Stimulated activated CD4-positive, alpha-beta T cell treated with anti-CD3 and anti-CD28 coated beads, Interleukin-15, amount 100 ng/mL, for 48 hours (primary cell): ENCODE results near the gene NBL1.
"Not testable (repeated sequence)": the region's sequence is repeated elsewhere in the genome, so short reads cannot be mapped to it uniquely, and the experiment has no call there.

Source experiments
- DNase-seq, 2 donors: peaks; one replicate each; pipeline ENCODE4 v3.0.0-alpha.2; 2020; ENCODE audit warnings: low read depth in 2 of 2

Gene NBL1

DNA sequence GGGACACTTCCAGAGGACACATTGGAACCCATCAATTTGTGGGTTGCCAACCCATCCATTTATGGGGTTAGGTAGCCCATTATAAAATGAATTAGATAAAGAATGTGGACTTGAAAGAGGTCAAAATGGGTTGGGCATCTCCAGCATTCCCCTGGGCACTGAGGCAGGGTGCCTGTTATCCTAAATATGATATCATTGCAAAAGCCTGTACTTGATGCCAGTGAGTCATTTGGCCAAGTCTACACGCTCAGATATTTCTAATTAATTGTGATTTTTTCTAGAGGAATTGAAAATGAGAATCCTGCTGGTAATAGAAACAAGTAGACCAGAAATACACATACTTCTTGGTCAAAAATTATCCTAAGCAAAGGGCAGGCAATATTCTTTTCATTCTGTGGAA lies 21.9 kb upstream of the NBL1 start:
- no peak for DNase-seq

DNA sequence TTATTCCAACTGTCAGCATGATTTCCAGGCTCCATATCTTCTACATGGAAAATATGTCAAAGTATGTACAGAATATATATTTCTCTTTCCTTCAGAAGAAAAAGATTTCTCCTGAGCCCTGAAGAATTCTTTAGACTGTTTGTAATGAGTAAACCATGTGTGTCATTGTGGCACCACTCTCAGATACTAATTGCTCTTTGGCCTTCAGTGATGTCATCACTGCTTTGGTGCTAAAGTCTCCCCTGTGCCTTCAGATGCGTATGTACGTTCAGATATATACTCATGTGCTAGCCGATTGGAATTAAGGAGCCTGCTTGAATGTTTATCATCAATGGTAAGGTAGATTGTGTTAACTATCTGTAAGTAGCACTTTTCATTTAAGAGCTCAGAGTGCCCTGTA lies 20.6 kb upstream of the NBL1 start:
- no peak for DNase-seq

DNA sequence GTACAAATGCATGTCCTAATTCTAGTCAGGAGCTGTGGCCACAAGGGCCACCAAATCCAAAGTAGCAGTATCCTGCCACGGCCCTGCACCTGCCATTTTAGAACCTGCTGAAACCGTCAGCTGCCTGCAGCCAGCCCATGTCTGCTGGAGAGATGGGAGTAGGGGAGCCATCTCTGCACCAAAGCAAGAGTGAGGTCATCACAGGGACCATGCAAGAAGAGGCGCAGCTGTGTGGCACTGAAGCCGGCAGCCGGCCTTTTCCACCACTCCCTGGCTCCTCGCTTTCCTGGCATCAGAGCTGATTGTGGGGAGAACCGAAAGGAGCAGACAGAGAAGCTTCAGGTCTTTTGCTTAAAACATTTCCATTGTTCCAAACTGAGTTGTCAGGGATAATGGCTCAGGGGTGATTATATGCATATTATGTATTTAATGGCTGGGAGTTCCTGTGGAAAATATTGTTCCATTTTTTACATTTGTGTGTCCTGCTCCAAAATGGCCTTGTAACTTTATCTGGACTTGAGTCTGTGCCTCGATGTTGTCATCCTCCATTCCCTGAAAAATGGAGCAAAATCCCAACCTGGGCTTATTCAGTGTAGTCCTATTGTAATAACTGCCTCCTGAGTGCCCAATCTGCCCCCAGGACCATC lies 18.7 kb upstream of the NBL1 start:
- no peak for DNase-seq

DNA sequence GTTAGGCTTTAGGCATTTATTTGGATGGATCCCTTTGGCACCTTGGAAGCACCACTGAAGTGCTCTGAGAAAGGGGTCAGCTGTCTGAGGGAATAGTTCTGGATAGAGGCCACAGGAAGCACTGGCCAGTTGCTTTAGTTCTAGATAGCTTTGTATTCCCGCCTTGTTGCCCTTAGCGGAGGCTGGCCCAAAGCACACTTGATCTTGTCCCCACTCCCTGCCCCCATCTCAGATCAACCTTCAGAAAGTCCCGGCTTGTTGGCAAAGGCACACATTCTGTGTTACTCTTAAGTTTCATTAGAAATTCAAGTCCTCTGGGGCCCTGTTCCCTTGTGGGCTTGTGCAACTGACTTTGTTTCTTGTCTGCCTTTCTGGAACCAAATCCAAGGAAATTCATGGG lies 15.2 kb upstream of the NBL1 start:
- no peak for DNase-seq

DNA sequence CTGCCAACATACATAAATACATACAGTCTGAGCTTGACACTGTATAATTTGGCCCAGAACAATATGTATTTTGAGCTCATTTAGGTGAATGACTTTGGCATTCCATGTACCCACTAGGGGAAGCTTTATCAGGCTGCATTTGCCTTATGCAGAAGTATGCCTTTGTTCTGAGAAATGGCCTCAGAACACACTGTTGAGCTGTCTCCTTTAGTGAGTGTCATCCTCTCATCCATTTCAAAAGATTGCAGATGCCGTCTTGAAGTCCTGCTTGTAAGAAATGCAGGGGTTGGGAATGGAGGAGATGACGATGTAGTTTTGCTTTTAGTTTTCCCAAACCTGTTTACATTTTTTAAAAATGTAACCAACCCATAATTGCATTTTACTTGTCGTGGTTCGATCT lies 14.8 kb upstream of the NBL1 start:
- DNase-seq: no peak

DNA sequence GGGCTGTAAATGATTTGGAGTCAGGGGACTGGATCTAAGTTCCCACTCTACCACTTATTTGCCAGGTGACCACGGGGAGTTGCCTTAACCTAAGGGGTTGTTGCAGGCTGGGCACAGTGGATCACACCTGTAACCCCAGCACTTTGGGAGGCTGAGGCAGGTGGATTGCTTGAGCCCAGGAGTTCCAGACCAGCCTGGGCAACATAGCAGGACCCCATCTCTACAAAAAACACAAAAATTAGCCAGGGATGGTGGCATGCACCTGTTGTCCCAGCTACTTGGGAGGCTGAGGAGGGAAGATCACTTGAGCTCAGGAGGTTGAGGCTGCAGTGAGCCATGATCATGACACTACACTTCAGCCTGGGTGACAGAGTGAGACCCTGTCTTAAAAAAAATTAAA lies 13.9 kb upstream of the NBL1 start:
- DNase-seq: not testable (repeated sequence)

DNA sequence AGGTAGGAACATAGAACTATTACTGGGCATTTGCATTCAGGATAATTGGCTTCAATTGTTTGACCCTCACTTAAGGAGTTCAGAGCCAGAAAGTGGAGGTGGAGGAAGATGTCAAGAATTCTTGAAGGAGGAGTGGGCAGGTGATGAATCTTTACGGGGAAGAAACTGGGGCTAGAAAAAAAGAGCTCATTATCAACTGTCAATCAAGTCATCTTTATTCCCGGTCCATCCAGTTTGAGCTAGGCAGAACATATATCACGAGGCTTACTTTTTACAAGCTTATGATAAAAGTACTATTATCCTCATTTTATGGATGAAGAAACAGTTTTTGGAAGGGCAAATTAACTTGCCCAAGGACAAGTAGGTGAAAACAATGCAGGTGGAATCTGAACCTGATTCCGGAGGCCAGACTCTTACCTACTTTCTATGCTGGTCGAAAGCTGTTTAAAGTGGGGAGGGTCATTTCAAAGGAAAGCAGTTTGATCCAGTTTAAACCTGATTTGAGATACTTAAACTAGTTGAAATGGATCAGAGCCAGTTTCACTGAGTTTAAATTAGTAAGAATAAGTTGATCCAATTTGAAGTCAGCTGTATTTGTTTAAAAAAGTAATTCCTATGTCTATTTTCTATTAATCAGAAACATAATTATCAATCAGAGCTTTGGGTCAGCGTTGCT lies 13.3 kb upstream of the NBL1 start:
- DNase-seq: no peak

DNA sequence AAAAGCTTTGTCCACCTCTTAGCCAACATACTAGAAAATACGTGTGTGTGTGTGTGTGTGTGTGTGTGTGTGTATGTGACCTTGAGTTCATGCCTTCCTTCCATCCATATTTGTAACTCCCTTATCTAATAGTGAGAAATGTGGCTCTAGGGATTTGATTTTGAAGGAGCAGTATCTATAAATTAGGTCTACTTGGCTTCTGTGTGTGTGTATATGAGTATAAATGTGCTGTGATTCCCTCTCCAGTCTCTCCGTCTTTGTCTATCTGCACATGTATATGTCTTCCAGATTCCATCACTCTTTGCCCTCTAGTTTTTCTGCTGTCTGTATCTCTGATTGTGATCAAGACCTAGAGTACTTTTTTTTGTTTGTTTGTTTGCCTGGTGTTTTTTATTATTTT lies 11.9 kb upstream of the NBL1 start:
- no peak for DNase-seq

DNA sequence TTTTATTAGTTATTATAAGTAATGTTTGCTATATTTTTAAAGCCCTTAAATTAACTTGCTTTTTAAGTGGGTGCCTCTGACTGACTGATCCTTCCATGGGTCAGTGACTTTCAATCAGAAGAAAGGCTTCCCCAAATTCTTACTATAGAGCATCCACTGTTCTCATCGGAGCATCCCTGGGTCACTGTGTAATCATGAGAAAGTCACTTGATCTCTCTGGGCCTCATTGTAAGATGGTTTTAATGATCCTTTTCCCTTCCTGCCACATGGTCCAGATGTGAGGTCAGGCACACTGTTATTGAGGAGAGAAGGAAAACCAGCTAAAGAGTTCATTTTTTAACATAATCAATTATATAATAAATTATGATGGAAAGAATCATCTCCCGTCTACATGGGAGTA lies 11.0 kb upstream of the NBL1 start:
- DNase-seq: no peak

DNA sequence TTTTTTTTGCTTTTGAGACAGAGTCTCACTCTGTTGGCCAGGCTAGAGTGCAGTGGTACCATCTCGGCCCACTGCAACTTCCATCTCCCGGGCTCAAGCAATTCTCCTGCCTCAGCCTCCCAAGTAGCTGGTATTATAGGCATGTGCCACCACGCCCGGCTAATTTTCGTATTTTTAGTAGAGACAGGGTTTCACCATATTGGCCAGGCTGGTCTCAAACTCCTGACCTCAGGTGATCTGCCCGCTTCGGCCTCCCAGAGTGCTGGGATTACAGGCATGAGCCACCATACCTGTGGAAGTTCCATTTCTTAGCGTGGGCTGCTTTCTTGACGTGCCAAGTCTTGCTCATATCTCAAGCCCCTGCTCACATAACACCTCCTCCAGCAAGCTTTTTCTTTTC lies 9.0 kb upstream of the NBL1 start:
- not testable (repeated sequence) for DNase-seq

DNA sequence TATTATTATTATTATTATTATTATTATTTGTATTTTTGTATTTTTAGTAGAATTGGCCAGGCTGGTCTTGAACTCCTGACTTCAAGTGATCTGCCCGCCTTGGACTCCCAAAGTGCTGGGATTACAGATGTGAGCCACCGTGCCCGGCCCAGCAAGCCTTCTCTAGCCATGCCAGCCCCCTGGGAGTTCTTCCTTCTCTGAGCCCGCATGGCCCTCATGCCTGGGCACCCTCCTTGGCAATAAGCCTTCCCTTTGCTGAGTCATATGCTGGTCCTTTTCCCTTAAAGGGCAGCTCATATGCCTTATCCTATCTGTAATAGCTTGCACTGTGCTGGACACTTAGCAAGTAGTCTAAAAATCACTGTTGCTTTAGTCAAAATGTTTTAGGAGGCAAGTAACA lies 8.5 kb upstream of the NBL1 start:
- DNase-seq: no peak

DNA sequence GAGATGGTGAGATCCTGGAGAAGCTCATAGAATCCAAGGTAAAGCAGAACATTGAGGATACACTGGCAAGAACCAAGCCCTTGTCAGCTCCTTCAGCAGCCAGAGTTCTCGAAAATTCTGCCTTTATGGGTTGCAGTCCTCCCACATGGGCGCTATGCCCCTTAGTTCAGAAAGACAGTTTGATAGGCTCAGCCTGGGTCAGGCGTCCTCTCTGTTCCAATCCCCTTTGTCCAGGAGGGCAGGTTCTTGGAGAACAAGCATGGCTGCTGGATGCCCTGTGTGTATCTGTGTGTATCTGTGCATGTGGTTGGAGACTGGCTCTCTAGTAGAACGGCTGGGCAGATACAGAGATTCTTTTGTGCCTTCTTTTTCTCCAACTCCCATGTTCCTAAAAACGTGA lies 8.0 kb upstream of the NBL1 start:
- no peak for DNase-seq

DNA sequence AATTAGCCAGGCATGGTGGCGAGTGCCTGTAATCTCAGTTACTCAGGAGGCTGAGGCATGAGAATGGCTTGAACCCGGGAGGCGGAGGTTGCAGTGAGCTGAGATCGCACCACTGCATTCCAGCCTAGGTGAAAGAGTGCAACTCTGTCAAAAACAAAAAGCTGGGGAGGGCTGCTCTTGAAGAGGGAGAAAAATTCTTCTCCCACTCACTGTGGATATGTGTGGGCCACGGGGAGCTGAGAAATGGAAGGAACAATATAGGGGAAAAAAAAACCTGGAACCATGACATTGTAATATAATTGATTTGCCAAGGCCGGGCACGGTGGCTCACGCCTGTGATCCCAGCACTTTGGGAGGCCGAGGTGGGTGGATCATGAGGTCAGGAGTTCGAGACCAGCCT lies 7.4 kb upstream of the NBL1 start:
- not testable (repeated sequence) for DNase-seq

DNA sequence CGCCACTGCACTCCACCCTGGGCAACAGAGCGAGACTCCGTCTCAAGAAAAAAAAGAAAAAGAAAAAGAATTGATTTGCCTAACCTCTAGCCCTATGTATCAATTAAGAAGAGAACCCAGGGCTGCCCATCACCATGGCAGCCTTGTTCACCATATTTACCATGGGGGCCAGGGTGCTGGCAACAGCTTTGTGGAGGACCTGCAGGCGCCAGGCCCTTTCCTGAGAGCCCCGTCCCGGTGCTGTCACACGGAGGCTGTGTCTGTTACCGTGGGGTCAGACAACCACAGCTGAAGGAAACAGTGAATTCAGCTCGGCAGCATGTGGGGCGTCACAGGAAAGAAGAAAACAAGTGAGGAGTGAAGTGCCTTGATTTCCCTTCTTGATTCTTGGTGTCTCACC lies 6.5 kb upstream of the NBL1 start:
- DNase-seq: no peak

DNA sequence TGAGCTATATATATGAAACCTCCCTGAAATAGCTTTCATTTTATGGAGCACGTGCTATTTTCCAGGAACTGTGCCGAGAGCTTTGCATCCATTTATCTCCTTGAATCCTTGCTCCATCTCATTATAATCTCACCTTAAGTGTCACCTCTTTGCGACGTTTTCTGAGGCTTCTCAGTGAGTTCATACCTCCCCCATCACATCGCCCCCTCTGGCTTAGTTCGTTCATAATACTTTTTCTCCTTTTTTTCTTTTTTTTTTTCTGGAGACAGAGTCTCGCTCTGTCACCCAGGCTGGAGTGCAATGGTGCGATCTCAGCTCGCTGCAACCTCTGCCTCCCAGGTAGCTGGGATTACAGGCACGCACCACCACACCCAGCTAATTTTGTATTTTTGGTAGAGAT lies 4.9 kb upstream of the NBL1 start:
- not testable (repeated sequence) for DNase-seq

DNA sequence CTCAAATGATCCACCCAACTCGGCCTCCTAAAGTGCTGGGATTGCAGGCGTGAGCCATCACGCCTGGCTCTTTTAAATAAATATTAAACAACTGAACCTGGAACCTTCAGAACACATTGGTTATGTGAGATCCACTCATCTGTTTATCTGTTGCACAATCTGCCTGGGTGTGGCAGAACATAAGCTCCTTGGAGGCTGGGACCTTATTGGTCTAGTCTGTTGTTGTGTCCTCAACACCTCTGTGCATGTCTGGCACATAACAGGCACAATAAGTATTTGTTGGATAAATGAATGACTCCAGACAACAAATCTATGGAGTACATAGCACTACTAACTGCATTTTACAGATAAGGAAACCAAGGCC lies 4.1 kb upstream of the NBL1 start:
- DNase-seq: no peak

DNA sequence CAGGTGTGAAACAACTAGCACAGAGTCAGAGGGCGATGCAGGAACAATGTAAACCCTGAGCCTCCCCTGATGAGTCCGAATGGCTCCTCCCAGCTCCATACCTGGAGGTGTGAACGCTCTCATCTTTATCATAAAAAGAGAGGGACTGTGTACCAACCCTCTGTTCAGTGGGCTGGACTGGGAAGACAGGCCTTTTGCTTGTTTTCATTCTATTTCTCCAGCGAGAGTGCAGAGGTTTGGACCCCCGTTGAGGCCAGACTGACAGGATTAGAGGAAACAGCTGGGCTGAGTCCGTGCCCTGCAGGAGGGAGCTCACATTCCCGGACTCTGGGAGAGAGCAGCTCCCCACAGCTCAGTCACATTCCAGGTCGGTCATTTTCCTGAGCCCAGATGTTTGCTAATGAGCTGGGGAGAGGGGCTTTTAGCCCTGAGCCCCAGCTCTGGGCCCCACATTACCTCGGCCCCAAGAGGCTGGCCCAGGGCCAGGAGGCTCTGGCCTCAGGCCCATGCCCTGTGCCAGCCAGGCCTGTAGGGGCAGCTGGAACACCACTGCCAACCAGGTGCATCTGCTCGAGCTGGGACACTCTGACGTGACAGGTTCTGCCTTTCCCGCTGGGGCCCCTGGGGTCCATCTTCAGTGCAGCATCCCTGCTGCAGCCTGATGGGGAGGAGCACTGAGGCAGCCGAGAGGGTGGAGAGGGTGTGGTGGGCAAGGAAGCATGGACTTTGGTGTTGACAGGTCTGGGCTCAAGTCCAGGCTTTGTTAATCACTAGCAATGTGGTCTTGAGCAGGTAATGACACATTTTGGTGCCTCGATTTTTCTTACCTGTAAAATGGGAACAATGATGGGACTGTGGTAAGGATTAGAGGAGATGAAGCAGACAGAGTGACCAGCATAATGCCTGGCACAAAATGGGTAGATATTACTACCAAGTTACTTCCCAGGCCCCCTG lies 3.5 kb upstream of the NBL1 start:
- DNase-seq: no peak

DNA sequence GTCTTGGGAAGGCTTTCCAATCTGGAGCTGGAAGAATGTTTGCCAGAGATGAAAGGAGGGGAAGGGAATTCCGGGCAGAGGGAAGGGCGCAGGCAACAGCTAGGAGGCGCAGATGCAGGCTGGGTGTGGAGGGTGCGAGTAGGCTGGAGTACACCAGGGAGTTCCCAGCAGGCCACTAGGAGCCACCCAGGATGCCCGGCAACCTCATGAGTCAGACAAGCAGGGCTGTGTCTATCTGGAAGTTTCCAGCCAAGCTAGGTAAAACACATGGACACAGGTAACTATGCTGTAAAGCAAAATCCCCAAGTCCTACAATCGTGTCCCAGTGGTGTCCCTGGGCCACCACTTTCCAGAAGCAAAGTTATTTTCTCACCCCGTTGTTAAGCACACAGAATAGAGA lies 990 bp upstream of the NBL1 start:
- no peak for DNase-seq

DNA sequence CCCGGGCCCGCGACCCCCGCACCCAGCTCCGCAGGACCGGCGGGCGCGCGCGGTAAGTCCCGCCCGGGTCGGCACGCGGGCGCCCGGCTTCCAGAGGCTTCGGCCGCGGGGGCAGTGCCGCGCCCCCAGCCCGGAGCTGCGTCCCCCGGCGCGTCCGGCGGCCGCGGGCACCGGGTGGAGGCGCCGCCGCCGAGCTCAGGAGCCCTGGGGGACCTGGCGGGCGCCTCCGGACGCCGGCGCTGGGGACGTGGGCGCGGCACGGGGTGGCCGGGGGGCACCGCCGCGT lies 227 bp downstream of the NBL1 start:
- DNase-seq: no peak

DNA sequence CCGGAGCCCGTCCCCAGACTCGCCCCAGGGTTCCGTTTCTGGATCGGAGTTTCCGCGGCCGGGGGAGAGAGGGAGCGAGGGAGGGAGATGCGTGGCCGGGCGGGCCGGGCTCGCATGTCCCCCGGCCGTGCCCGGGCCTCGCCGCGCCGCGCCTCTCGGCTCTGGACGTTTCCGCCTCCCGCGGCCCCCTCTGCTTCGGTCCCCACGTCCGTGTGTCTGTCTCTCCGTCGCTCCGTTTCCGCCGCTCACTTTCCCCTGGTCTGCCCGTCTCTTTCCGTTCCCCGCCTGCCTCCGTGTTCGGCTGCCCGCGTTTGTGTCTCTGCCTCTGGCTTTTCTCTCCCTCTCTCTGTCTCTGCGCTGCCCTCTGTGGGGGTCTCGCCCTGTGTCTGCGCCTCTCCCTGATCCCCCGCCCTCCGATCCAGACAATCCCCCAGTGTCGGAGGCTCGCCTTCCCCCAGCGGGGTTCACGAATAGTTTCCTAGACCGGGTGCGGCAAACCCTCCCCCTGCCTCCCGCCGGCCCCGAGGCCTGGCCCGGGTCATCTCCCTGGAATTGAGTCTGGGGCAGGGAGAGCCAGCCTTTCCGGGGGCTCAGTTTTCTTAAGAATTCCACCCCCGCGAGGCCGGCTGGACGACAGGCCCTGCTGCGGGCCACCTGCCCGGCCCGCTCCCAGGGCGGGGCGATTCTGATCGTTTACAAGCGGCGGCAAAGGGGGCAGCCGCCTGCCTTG lies 735 bp downstream of the NBL1 start:
- peak in 1 of 2 donors; percentile 36 for DNase-seq

DNA sequence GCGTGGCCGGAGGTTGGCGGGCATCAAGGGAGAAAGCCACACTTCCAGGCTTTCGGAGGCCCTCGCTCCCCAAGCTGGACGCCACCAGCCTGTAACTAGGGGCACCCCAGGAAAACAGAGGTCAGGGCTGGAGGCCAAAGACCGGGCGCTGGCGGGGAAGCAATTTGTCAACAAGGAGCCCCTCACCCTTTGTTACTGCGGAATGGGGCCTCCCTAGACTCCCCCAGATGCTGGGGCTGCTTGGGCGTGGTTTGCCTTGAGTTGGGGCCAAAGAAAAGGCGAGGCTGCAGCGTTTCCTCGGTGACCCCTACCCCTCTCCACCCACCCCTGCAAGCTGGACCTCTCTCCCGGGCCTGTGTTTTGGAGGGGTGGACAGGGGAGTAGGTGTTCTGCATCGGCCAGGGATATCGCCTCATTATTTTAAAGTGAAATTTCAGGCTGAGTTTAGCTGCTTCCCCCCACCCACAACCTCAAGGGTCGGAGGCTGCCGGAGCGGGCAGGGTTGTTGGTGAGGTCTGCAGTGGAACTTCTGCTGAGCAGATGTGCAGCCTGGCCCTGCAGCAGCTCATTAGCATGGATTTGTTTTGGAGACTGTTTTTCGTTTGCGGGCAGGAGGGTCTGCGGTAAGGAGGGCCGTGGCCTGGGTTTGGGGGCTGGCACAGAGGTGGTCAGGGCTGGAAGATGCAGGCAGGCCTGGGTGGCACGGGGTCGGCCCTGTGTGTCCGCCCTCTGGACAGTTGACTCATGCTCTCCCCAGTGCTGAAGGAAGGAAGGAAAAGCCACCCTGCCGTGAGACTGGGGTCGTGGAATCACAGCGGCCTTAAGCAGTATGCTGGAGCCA lies 1.5 kb downstream of the NBL1 start:
- no peak for DNase-seq
